Cardiac ventricle fibroblast (primary cell): ENCODE results near the gene PDCL3. TPM values are rescaled to one million over a fixed set of nuclear protein-coding genes. Genes with fewer than 3 reads are reported as not detected.

Experiments used
- total RNA-seq: library from RNA; depleted of rRNA; stranded (reverse); fragments of >200 nt; gene quantifications from 2 replicates; pipeline ENCODE4 v1.2.3, GENCODE V29; 2015

PDCL3 gene
- 7.2 and 10.2 TPM in 2 replicates for total RNA-seq

GRCh38 chr2:100562613-100563406, at the start of gene PDCL3:
TSS of gene PDCL3 (plus strand) at chr2:100562993. CDS start at chr2:100563068, 75 bp downstream.

Other genes with a start within 250 kb of the PDCL3 start
- gene LONRF2, start 240.5 kb upstream of the PDCL3 start, total RNA-seq, result 0.24 and 0.44 TPM in 2 replicates
- gene CHST10, start 145.3 kb upstream of the PDCL3 start, total RNA-seq, result 4.5 and 5.0 TPM in 2 replicates
- not detected in 2 replicates for gene NMS, start 92.5 kb upstream of the PDCL3 start, total RNA-seq